Measurements from ENCODE around the gene GNG4. TPM values are rescaled to one million over a fixed set of nuclear protein-coding genes. Genes with fewer than 3 reads are reported as not detected.
A peak's percentile ranks its signal among the peaks of the same experiment; 100 is the strongest.

Gene GNG4
- total and polyA plus RNA-seq, 4 donors, result 0.11 to 0.57 (median 0.21) TPM; not detected in 1

DNA sequence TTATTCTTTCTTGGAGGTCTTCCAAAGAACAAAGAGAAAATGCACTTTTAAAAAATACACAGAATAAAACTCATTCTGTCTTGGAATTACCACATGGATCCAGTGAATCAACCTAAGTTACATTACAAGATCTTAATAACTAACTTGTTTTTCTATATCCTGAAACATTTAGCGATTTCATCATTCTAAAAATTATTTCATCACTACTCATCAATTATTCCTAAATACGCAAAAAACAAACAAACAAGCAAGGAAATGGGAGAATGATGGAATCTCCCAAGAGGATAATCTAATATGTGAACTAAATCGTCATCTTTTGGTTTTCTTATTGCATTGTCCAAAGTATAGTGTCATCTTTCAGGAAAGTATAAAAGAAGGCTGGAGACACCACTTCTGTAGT is 38.5 kb upstream of the GNG4 start:
- Histone ChIP-seq H3K9ac (ENCODE audit: insufficient read depth in 1 of 2, low read length in 2 of 2) (no peak overlapping the region), H3K27me3 (ENCODE audit: control insufficient read depth in 3 of 3, insufficient read depth in 3 of 3, low read length in 2 of 3) (no peaks in the 10 kb centered on the region), H3K36me3 (ENCODE audit: control insufficient read depth in 4 of 4, insufficient read depth in 4 of 4, low read length in 4 of 4) (peaks cover 7 to 26% (median 8%) of the 10 kb centered on the region in 4 donors), H3K9me3 (ENCODE audit: control insufficient read depth in 4 of 4, insufficient read depth in 3 of 4, low read length in 3 of 4) (no peaks in the 10 kb centered on the region), H3K4me1 (ENCODE audit: control insufficient read depth in 5 of 5, insufficient read depth in 5 of 5, low read length in 5 of 5) (no peaks in the 10 kb centered on the region), H3K27ac (ENCODE audit: low read depth in 1 of 2, low read length in 1 of 2) (no peak overlapping the region), H3K4me3 (no peak overlapping the region)
- ATAC-seq (ENCODE audit: insufficient read depth, low FRiP score), result no peak
- DNase-seq, result peak in 1 of 3 donors; percentile 9
- 93 to 94% methylated on average over 3 of the region's 3 CpGs for WGBS, 2 donors
- TF ChIP-seq, protein P1, sequence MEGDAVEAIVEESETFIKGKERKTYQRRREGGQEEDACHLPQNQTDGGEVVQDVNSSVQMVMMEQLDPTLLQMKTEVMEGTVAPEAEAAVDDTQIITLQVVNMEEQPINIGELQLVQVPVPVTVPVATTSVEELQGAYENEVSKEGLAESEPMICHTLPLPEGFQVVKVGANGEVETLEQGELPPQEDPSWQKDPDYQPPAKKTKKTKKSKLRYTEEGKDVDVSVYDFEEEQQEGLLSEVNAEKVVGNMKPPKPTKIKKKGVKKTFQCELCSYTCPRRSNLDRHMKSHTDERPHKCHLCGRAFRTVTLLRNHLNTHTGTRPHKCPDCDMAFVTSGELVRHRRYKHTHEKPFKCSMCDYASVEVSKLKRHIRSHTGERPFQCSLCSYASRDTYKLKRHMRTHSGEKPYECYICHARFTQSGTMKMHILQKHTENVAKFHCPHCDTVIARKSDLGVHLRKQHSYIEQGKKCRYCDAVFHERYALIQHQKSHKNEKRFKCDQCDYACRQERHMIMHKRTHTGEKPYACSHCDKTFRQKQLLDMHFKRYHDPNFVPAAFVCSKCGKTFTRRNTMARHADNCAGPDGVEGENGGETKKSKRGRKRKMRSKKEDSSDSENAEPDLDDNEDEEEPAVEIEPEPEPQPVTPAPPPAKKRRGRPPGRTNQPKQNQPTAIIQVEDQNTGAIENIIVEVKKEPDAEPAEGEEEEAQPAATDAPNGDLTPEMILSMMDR (IDR thresholded peaks at IDR 0.05; ENCODE audit: control extremely low read depth, extremely low read depth), result no peak

DNA sequence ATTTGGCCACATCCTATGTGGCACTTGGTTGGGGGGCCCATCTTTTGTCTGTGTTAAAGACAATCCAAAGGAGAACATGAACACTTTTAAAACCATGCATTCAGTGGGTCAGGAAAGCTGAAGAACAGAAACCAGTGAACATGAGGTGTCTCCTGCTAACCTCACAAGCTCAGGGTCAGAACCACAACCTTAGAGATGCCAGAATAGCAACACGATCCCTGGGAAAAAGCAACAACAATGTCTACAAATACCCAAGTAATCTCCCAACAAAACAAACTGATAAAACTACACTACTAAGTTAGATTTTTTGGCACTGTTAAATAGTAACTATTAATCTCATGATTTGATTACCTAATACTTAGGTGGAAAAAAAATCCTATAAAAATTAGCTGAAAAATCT is 34.1 kb upstream of the GNG4 start:
- H3K9me3 ChIP-seq (ENCODE audit: control insufficient read depth in 4 of 4, insufficient read depth in 3 of 4, low read length in 3 of 4), result no peaks in the 10 kb centered on the region
- 95 to 100% methylated on average over 1 of the region's 1 CpG for WGBS, 2 donors
- H3K27me3 ChIP-seq (ENCODE audit: control insufficient read depth in 3 of 3, insufficient read depth in 3 of 3, low read length in 2 of 3), result no peaks in the 10 kb centered on the region
- H3K4me3 ChIP-seq, result no peak overlapping the region
- no peak for ATAC-seq (ENCODE audit: insufficient read depth, low FRiP score)
- no peak overlapping the region for H3K27ac ChIP-seq (ENCODE audit: low read depth in 1 of 2, low read length in 1 of 2)
- no peak overlapping the region for H3K9ac ChIP-seq (ENCODE audit: insufficient read depth in 1 of 2, low read length in 2 of 2)
- TF ChIP-seq, protein P1 (IDR thresholded peaks at IDR 0.05; ENCODE audit: control extremely low read depth, extremely low read depth), result no peak
- no peaks in the 10 kb centered on the region for H3K4me1 ChIP-seq (ENCODE audit: control insufficient read depth in 5 of 5, insufficient read depth in 5 of 5, low read length in 5 of 5)
- no peak for DNase-seq
- peaks cover 3 to 20% (median 3%) of the 10 kb centered on the region in 4 donors for H3K36me3 ChIP-seq (ENCODE audit: control insufficient read depth in 4 of 4, insufficient read depth in 4 of 4, low read length in 4 of 4)

DNA sequence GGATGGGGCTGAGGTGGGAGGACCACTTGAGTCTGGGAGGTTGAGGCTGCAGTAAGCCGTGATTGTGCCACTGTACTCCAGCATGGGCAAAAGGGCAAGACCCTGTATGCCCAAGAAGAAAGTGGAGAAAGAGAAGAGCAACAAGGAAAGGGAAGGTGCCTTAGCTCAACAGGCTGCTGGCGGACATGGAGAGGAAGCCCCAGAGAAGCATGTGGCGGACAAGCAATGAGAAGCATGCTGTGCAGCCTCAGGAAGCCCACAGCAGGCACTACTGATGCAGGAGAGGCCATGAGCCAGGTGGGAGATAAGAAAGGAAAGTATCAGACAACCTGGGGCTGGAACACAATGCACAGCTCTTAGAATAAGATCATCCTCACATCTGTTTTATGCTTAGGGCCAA is 32.6 kb upstream of the GNG4 start:
- WGBS, 2 donors, result 96 to 99% methylated on average over 3 of the region's 3 CpGs
- Histone ChIP-seq H3K27me3 (ENCODE audit: control insufficient read depth in 3 of 3, insufficient read depth in 3 of 3, low read length in 2 of 3) (no peaks in the 10 kb centered on the region), H3K36me3 (ENCODE audit: control insufficient read depth in 4 of 4, insufficient read depth in 4 of 4, low read length in 4 of 4) (peaks cover 0 to 19% (median 2%) of the 10 kb centered on the region in 4 donors), H3K4me1 (ENCODE audit: control insufficient read depth in 5 of 5, insufficient read depth in 5 of 5, low read length in 5 of 5) (no peaks in the 10 kb centered on the region), H3K9me3 (ENCODE audit: control insufficient read depth in 4 of 4, insufficient read depth in 3 of 4, low read length in 3 of 4) (no peaks in the 10 kb centered on the region), H3K9ac (ENCODE audit: insufficient read depth in 1 of 2, low read length in 2 of 2) (no peak overlapping the region), H3K4me3 (no peak overlapping the region), H3K27ac (ENCODE audit: low read depth in 1 of 2, low read length in 1 of 2) (no peak overlapping the region)
- ATAC-seq (ENCODE audit: insufficient read depth, low FRiP score) (no peak), DNase-seq (no peak)
- TF ChIP-seq, protein P1 (IDR thresholded peaks at IDR 0.05; ENCODE audit: control extremely low read depth, extremely low read depth), result no peak

DNA sequence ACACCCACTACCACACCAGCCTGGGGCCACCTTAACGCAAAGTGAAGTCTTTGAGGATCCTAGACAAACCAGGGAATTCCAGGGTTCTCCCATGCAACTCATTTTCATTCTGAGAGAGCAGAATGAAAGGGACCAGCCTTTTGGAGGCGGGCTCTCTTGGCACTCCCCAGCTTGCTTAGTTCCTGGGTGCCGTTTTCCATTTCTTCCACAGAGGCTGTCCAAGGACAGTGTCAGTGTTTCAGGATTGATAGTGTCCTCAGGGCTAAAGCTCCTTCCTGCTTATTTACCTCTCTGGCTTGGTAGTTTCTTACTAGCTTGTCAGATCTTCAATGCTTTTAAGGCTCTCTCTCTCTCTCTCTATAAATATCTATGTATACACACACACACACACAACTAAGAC is 30.1 kb upstream of the GNG4 start:
- H3K4me1 ChIP-seq (ENCODE audit: control insufficient read depth in 5 of 5, insufficient read depth in 5 of 5, low read length in 5 of 5), result no peaks in the 10 kb centered on the region
- peaks cover 0 to 5% (median 1%) of the 10 kb centered on the region in 4 donors for H3K9me3 ChIP-seq (ENCODE audit: control insufficient read depth in 4 of 4, insufficient read depth in 3 of 4, low read length in 3 of 4)
- DNase-seq (no peak), ATAC-seq (ENCODE audit: insufficient read depth, low FRiP score) (no peak)
- no peak overlapping the region for H3K27ac ChIP-seq (ENCODE audit: low read depth in 1 of 2, low read length in 1 of 2)
- WGBS, 2 donors, result 91 to 96% methylated on average over 3 of the region's 3 CpGs
- H3K4me3 ChIP-seq, result no peak overlapping the region
- peaks cover 3 to 18% (median 12%) of the 10 kb centered on the region in 4 donors for H3K36me3 ChIP-seq (ENCODE audit: control insufficient read depth in 4 of 4, insufficient read depth in 4 of 4, low read length in 4 of 4)
- no peak overlapping the region for H3K9ac ChIP-seq (ENCODE audit: insufficient read depth in 1 of 2, low read length in 2 of 2)
- H3K27me3 ChIP-seq (ENCODE audit: control insufficient read depth in 3 of 3, insufficient read depth in 3 of 3, low read length in 2 of 3), result no peaks in the 10 kb centered on the region
- TF ChIP-seq, protein P1 (IDR thresholded peaks at IDR 0.05; ENCODE audit: control extremely low read depth, extremely low read depth), result no peak

Measured in lung (tissue), 12 donors.